Measurements from ENCODE around the gene PDLIM7.

- TF ChIP-seq POLR2A (IDR thresholded peaks at IDR 0.05) (no peak), POLR2AphosphoS5 (IDR thresholded peaks at IDR 0.05) (no peak)
- TF ChIP-seq, protein P1, sequence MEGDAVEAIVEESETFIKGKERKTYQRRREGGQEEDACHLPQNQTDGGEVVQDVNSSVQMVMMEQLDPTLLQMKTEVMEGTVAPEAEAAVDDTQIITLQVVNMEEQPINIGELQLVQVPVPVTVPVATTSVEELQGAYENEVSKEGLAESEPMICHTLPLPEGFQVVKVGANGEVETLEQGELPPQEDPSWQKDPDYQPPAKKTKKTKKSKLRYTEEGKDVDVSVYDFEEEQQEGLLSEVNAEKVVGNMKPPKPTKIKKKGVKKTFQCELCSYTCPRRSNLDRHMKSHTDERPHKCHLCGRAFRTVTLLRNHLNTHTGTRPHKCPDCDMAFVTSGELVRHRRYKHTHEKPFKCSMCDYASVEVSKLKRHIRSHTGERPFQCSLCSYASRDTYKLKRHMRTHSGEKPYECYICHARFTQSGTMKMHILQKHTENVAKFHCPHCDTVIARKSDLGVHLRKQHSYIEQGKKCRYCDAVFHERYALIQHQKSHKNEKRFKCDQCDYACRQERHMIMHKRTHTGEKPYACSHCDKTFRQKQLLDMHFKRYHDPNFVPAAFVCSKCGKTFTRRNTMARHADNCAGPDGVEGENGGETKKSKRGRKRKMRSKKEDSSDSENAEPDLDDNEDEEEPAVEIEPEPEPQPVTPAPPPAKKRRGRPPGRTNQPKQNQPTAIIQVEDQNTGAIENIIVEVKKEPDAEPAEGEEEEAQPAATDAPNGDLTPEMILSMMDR (IDR thresholded peaks at IDR 0.05), result no peak
These were observed 17.1 kb upstream of the PDLIM7 start for GRCh38 chr5:177514541-177514940.
